8988T (cell line): ENCODE results near the gene SLC17A3.

Experiments
- DNase-seq: peaks from one replicate; pipeline ENCODE4 v3.0.0; 2011

Gene SLC17A3

DNA sequence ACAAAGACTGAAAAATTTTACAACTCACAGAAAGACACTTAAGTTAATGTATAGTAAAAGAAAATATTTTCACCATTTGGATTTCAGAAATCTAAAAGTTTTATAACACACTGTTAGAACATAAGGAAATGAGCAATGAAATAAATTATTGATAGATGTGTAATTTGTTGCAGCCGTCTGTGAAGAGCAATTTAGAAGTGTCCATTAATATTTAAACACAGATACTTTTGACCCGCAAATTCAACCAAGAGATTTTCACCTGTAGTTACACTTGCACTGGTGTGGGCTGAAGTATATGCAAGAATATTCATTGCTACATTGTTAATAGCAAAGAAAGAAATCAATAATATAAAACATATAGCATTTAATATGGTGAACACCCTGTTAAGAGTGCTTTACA lies 14.6 kb upstream of the SLC17A3 start:
- DNase-seq, result no peak

DNA sequence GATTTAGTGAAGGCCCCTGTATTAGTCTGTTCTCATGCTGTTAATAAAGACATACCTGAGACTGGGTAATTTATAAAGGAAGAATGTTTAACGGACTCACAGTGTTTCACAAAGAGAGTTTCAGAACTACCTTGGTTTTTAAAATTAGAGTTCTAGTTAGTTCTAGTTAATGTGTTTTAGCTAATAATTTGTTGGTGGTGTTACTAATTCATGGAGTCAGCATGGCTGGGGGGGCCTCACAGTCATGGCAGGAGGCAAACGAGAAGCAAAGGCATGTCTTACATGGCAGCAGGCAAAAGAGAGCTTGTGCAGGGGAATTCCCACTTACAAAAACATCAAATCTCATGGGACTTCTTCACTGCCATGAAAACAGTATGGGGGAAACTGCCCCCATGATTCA lies 12.0 kb upstream of the SLC17A3 start:
- DNase-seq, result no peak

DNA sequence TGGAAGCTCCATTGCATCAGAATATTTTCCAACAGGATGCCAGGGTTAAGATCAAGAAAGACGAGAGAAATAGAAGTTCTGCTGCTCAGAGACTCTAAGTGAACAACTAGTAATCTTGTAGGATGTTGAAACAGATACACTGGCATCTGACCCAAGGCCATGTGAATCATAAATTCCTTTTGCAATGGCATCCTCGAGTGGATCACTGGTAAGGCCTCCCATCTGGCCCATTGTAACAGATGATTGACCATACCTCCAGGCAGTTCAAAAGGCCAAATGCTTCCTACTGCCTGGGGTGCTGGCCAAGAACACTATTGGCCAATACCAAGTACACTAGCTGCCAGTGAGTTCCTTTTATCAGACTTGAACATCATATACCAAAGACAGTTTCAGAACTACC lies 9.9 kb upstream of the SLC17A3 start:
- no peak for DNase-seq

DNA sequence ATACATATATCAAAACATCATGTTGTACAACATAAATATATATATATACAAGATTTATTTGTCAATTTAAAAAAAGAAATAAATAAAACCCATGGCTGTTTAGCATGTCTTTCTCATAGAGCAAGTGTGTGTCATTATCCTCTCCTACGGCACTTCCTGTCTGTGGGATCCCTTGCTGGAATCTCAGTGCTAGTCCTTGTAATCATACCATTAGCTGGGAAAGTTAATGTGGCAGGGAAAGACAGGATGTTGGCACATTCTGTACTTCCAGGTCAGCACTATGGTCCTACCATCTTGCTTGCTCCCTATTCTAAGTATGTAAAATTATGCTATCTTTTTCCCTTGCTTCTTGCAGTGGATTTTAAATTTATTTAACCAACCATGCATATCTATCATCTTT lies 9.5 kb upstream of the SLC17A3 start:
- no peak for DNase-seq

DNA sequence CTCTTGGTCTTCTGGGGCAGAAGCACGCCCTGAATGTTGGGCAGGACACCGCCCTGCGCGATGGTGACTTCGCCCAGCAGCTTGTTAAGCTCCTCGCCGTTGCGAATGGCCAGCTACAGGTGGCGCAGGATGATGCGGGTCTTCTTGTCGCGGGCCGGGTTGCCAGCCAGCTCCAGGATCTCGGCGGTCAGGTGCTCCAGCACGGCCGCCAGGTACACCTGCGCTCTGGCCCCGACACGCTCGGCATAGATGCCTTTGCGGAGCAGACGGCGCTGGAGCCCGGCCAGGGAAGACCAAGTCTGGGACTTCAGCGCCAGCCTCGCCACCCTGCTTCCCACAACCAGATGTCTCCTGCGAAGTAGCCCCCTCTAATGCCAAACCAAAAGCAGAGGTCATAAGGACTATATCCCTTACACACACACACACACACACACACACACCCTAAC lies 8.0 kb upstream of the SLC17A3 start:
- no peak for DNase-seq

DNA sequence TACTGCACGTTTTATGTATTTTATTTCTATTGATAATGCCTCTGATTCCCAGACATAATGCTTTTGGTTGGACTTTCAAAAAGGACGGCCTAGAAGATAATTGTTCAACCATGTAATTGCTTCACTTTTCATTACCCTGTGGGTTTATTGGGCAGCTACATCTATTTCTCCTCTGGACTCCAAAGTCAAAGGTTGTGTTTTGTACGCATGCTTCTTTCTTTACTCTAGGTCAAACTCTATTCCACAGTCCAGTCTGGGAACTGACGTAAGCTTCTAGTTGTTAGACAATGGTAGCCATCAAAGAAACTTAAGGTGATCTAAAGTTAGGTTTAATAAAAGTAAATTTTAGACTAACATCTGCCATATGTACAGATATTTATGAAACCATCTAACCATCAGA lies 6.6 kb upstream of the SLC17A3 start:
- no peak for DNase-seq

DNA sequence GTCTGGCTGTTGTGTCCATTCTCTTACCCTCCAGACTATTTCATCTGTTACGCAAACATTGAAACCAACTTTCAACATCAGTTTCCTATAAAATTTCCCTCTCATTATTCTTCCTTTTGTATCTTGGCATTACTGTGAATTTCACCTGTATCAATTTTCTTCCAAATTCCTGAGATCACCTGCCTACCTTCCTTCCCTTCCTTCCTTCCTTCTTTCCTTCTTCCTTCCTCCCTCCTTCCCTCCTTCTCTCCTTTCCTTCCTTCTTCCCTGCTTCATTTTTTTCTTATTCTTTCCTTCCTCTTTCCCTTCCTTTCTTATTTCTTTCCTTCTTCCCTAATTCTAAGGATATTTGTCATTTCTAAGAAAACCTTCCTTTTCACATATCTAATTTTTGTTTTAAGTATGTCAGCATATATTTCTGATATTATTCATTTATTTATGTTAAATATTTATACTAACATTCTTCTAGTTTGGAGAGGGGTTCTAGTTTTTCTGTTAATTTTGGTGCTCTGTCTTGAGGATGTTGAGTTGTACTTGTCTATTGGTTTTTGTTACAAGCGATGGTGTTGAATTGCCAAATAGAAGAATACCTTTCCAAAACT lies 4.8 kb upstream of the SLC17A3 start:
- DNase-seq, result no peak

DNA sequence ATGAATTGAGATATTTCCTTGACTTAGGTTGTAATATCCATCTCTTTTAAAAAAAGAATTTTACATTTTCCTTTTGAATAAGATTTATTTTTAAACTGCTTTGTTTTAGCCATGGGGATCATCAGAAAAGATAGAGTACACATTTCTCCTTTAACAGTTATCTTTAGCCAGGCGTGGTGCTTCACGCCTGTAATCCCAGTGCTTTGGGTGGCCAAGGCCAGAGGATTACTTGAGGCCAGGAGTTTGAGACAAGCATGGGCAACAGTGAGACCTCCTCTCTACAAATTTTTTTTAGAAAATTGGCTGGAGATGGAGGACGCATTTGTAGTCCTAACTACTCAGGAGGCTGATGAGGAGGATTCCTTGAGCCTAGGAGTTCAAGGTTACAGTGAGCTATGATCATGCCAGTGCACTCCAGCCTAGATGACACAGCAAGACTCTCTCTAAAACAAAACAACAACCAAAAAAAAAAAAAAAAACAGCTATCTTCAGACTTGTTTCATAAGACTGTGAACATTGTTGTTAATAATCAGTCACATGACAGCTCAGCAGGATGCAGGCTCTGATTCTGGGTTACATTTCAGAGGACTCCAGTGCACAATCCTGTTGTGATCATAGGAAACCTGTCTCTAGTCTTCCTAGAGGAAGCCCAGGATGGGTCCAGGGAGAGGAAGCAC lies 2.0 kb upstream of the SLC17A3 start:
- DNase-seq, result no peak

DNA sequence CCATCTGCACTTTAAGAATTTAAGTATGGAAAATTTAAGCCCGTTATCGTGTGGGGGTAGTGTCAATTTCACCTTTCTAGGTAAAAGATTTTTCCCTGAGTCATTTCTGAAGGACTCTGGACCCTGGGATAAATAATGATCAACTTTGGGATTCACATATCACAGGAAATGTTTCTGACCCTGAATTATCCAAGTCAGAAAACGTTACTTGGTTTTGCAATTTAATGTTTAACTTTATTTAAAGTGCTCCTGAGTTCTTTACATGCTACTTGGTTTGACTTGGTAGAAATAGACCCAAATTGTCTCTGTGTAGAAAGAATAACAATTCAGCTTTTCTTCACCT lies 1.5 kb upstream of the SLC17A3 start:
- no peak for DNase-seq

DNA sequence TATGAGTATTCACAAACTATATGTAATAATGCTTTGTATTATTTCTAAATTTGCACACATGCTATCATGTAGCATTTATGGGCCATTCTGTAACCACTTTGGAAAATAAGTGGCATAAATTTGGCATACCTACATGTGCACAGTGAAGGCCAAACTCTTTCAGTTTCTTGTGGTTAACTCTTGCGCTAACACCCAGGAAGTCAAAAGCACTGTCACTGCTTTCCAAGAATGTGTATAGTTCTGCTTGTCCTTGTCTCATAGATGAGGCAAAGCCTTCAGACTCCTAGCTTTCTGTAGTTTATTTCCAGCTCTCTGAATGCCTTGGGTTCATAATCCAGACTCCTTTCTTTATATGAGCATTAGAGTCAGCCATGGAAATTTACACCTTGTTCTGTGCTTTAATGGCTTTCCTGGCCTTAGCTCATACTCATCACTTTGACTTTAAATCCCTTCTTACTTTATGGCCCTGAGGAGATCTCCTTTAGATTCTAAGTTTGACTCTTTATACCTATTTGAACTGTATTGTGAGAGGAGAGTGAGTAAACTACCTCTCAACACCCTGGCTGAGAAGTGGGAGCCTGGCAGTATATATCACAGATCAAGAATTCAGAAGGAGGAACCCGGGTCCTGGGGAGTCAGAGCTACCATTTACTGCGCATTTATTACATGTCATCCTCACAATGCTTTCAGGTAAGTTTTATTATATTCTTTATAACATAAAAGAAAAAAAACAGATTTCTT lies 949 bp upstream of the SLC17A3 start:
- DNase-seq, result no peak

DNA sequence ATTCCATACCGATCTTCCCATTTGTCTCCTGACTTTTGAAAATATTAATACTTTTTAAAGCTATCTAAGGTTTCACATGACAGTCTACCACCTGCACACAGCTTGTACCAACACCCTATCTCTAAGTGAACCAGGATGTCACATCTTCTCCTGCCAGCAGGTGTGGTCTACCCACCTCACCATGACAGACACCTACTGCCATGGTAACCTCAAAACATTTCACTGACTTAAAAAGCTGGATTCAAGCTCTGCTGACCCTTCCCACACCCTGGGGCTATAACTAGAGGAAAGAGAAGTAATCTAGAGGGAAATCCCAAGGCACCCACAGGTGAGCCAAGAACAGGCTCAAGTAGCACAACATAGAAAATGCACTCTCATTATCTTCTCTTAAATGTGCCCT lies 1.2 kb downstream of the SLC17A3 start:
- DNase-seq, result no peak

DNA sequence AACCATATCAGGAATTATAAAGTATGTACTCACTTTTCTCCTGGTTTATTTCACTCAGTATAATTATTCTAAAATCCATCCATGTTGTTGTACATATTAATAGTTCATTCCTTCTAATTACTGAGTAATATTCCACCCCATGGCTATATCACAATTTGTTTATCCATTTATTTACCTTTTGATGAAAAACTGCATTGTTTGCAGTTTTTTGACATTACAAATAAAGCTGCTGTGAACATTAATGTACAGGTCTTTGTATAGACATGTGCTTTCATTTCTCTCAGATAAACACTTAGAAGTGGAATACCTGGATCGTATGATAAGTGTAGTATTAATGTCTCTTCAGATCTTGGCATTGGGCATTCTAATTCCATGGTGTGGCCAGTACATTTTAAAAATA lies 4.2 kb downstream of the SLC17A3 start:
- DNase-seq, result no peak

DNA sequence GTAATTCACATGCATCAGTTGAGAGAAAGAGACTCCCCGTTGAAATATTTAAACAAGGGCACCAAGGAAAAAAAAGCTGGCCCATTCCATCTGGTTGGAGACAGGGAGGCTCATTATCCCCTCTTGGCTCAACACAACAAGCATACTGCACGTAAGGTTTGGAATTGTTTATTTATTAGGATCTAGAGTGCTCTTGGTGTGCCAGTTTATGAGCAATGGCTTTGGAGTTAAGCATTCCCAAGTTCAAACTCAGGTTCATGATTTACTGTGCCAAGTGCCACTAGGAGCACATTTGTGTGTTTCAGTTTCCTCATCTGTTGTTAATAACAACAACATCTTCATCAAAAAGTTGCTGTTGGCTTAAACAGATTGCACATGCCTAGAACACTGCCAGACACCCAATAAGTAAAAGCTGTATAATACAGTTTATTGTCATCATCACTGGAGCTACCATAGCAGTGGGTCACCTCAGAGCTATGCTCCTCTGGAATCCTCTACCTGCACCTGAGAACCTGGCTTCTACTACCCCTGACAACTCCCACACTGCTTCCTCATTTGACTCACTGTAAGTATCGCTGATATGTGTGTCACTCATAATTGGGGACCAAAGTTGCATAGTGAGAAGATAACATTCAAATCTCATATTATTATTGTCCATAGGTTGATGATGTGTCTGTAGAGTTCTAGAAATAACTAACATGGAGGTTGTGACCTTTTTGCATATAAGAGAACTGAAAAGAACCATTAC lies 5.4 kb downstream of the SLC17A3 start:
- DNase-seq, result no peak

DNA sequence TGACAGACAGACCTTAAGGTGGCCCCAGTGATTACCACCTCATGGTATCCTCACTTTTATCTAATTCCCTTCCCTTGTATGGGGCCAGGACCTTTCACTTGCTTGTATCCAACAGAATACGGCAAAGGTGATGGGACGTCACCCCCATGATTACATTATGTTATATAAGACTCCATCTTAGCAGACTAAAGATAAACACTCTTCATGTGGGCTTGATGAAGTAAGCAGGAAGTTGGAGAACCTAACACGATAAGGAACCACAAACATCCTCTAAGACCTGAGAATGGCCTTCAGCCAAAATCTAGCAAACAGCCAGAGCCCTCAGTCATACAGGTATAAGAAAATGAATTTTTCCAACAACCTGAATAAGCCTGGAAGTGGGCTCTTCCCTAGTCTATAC lies 8.0 kb downstream of the SLC17A3 start:
- no peak for DNase-seq

DNA sequence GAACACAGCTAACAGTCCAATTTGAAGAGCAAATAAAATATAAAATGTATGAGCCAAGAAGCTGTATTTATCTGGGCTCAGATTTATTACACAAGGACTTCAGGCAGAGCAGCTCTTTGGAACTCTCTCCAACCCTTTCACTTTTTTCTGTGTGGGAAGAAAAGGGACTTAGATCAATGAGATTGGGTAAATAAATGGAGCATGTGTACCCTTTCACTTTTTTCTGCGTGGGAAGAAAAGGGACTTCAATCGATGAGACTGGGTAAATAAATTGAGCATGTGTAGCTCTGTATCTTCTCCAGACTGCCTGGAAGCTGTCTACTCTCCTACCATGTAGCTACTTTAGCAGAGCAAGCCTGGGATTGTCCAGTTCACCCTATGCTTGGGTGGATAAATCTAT lies 10.7 kb downstream of the SLC17A3 start:
- DNase-seq, result no peak

DNA sequence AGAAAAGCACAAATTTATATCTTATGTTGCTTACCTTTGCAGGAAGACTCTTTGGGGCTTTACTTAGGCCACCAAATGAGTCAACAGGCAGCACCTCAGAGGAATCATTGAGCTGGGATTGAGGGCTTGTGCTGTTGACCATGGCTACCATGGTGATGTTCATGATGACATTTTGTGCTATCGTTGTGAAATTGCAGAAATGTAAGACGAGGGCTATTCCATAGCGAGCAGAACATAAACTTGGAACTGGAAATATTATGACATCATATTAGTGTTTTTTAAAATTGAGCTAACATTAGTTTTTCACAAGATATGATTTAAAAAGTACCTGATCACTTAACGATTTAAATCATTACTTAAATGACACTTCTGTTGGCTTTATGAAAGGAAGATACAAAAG lies 11.8 kb downstream of the SLC17A3 start:
- DNase-seq, result no peak

DNA sequence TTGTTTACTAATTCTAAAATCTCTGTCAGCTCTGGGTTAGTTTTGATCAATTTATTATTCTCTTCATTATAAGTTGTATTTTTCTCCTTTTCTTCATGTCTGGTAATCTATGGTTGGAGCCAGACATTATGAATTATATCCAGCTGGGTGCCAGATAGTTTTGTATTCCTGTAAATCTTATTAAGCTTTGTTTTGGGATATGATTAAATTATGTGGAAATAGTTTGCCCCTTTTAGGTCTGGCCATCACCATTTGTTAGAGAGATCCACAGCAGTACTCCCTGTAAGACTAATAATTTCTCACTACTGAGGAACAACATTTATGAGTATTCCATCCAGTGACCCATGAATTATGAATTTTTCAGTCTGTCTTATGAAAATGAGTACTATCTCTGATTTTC lies 21.3 kb downstream of the SLC17A3 start:
- DNase-seq, result no peak

DNA sequence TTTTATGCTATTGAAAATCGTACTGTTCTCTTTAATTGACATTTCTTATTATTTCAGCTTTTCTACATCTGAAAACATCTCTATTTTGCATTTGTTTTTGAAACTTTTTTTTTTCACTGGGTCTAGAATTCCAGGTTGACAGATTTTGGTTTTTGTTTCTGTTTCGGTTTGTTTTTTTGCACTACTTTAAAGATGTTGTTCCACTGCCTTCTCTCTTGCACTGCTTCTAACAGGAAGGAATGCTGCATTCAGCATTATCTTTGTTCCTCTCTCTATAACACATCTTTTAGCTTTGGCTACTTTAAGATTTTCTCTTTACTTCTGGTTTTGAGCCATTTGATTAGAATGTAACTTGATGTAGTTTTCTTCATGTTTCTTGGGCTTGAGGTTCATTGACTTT lies 22.1 kb downstream of the SLC17A3 start:
- DNase-seq, result no peak

DNA sequence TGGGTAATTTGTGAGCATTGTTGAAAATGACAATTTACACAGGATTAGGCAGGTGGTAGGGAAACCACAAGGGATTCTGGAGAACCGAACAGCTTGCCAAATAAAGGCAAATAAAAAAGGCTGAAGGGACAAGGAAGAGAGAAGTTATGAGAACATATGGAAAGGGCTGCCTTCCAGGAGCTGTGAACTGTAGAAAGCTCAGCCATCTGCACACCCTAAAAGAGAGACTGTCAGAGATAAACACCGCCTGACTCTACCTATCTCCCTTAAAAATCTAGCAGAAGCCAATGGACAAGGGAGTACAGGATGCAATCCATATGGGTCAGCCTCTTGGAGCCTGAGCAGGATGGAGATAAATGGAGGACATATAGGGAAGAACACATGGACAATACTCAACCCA lies 29.5 kb downstream of the SLC17A3 start:
- DNase-seq, result no peak

DNA sequence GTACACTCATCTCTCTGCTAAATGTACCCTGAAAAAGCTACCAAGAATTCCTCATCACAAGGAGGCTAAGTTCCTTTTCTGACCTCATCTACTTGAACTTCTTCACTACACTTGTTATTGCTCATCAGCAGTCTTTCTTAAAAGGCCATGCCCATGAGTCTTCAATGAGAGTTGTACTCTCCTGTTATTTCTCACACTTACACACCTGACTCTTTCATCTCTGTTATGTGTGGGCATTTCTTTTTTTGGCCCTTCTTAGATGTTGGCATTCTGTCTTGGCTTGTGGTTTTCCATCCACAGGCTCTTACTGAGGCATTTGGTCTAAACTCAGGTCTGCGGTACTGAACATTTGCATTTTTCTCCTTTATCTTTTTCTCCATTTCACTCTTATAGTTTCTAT lies 31.5 kb downstream of the SLC17A3 start:
- no peak for DNase-seq

DNA sequence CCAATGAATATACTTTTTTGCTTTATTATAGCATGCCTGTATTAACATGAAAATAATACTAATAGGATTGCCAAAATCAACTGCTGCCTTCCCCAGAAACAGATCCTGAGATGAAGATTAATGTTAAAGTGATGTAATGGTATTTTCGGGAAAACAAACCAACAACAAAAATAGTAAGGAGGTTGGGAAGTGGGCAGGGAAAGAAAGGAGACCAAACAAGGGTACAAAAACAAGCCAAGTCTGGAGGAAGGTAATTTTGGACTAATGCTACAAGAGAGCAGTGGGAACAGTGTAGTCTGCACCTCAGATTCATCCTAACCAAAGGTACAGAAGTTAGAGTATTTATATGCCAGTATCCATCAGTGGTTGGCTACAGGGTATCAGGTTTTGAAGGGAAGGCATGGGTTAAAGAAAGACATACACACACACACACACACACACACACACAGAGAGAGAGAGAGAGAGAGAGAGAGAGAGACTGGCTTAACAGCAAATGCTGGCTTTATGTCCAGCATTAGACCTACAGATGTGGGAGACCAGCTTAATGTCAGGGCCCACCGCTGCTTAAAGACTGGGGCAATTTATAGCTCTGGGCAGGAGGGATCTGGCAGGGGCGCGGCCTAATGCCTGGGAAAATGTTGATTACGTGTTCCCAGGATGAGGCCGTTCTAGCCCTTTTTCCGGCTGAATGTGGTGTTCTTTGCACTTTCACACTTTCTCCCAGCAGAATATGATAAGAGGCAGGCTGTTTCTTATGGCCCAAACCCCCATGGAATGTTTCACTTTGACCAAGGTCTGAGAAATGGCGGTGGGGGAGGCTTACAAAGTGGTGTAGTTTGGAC lies 38.4 kb downstream of the SLC17A3 start:
- DNase-seq, result no peak

DNA sequence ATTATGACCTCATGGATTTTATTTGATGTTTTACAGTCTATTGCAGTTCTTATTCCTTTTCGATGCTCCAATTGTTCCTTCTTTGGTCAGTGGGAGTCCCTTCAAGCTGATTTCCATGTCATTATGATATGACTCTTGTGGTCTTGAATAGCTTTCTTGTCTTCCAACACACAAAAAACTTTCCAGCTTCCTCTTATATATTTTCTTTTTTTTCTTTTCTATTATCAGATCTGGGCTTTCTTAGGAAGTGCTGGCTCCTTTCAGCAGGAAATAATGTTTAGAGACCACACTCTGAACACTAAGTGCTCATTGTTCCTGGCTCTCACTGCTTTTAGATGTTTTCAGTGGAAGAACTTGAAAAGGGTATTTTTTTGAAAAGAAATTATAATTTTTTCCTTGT lies 39.1 kb downstream of the SLC17A3 start:
- DNase-seq, result no peak

DNA sequence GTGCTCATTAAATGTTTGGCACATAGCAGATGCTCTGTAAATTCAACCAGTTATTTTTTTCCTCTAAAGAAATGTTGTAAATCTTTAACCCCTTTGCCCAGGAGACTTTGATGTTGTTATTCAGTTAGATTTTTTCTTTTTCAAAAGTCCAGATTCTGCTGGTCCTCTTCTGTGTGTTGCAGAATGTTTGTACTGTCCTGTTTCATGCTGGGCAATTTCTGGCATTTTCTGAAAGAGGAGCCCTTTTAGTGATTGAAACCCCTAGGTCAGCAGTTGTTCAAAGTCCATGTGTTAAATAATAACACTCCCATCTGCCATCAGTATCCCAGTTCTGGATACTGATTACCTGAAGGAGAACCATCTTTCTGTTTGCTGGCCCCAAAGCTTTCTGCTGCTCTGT lies 40.9 kb downstream of the SLC17A3 start:
- no peak for DNase-seq
